Breast epithelium (tissue), 4 donors: ENCODE measurements around the gene NEU2. TPM values are rescaled to one million over a fixed set of nuclear protein-coding genes. Genes with fewer than 3 reads are reported as not detected.

Source experiments
- DNase-seq, 2 donors: peaks; one replicate each; pipeline ENCODE4 v3.0.0-alpha.2; 2019; ENCODE audit warnings: low spot score in 2 of 2
- H3K27ac ChIP-seq, 2 donors: fragments of 200-600 bp; sonication (generic) in 1 of 2; one replicate each; pipeline ENCODE4 v1.5.1; 2016 to 2019; ENCODE audit warnings: mild to moderate bottlenecking in 1 of 2
- H3K27me3 ChIP-seq, 2 donors: fragments of 200-600 bp; sonication (generic) in 1 of 2; one replicate each; pipeline versions ENCODE4 v1.5.1 to v1.6.0; 2017 to 2019; ENCODE audit warnings: control low read depth in 1 of 2, mild to moderate bottlenecking in 1 of 2
- H3K36me3 ChIP-seq: fragments of 200-600 bp; one replicate; pipeline ENCODE4 v1.5.1; 2019
- H3K4me1 ChIP-seq, 2 donors: fragments of 200-600 bp; sonication (generic); one replicate each; pipeline ENCODE4 v1.5.1; 2016 to 2019; ENCODE audit warnings: control low read depth in 1 of 2
- H3K4me3 ChIP-seq, 3 donors: fragments of 200-600 bp; sonication (generic); 1 replicate in 2 of 3; 2 replicates in 1 of 3; pipeline ENCODE4 v1.5.1; 2016 to 2019; ENCODE audit warnings: mild to moderate bottlenecking in 3 of 3, moderate library complexity in 2 of 3
- H3K9me3 ChIP-seq, 2 donors: fragments of 200-600 bp; sonication (generic) in 1 of 2; one replicate each; pipeline ENCODE4 v1.5.1; 2016 to 2019; ENCODE audit warnings: control low read depth in 1 of 2
- POLR2A ChIP-seq: fragments of 450-650 bp; IDR thresholded peaks from one replicate; pipeline ENCODE4 v1.6.1; 2016; ENCODE audit warnings: antibody characterized with exemption, mild to moderate bottlenecking, moderate library complexity
- POLR2AphosphoS5 ChIP-seq, 3 donors: sonication (generic); formaldehyde crosslinking; IDR thresholded peaks; one replicate each; pipeline ENCODE4 v1.6.1; 2017; ENCODE audit warnings: antibody characterized with exemption in 3 of 3
- intact Hi-C: fragments of 100-400 bp; cut with DNase I; formaldehyde crosslinking; loops from one replicate; pipeline ENCODE4 v1.15.1; 2023; ENCODE audit warnings: low total_unique reads
- total RNA-seq, 3 donors: library from RNA; depleted of rRNA; stranded (reverse); fragments of >200 nt; gene quantifications; one replicate each; pipeline ENCODE4 v1.1.0, GENCODE V29; 2016
- TF ChIP-seq, protein P1 (sequence below), 3 donors: fragments of 450-650 bp; IDR thresholded peaks; one replicate each; pipeline ENCODE4 v1.5.1; 2016 to 2017; ENCODE audit warnings: antibody characterized with exemption in 3 of 3, mild to moderate bottlenecking in 3 of 3, moderate library complexity in 3 of 3

NEU2 gene
- total RNA-seq, 3 donors from 2014 or later: not detected

- no peaks in the 10 kb centered on the region for H3K9me3 ChIP-seq
- no peaks in the 10 kb centered on the region for H3K36me3 ChIP-seq
- TF ChIP-seq, protein P1, sequence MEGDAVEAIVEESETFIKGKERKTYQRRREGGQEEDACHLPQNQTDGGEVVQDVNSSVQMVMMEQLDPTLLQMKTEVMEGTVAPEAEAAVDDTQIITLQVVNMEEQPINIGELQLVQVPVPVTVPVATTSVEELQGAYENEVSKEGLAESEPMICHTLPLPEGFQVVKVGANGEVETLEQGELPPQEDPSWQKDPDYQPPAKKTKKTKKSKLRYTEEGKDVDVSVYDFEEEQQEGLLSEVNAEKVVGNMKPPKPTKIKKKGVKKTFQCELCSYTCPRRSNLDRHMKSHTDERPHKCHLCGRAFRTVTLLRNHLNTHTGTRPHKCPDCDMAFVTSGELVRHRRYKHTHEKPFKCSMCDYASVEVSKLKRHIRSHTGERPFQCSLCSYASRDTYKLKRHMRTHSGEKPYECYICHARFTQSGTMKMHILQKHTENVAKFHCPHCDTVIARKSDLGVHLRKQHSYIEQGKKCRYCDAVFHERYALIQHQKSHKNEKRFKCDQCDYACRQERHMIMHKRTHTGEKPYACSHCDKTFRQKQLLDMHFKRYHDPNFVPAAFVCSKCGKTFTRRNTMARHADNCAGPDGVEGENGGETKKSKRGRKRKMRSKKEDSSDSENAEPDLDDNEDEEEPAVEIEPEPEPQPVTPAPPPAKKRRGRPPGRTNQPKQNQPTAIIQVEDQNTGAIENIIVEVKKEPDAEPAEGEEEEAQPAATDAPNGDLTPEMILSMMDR (IDR thresholded peaks at IDR 0.05): no peak
- TF ChIP-seq POLR2A: no peak
- no peak overlapping the region for H3K4me3 ChIP-seq
- no peaks in the 10 kb centered on the region for H3K27me3 ChIP-seq
- no peaks in the 10 kb centered on the region for H3K4me1 ChIP-seq
- no peak overlapping the region for H3K27ac ChIP-seq
- peak in 1 of 2 donors; percentile 9 for DNase-seq
- intact Hi-C loops: no loop called here
Measured at GRCh38 chr2:232999354-232999753, 33.1 kb upstream of the NEU2 start.

GRCh38 chr2:233000886-233001750 is 31.4 kb upstream of the NEU2 start:
- TF ChIP-seq, protein P1 (IDR thresholded peaks at IDR 0.05): no peak
- TF ChIP-seq POLR2AphosphoS5 (IDR thresholded peaks at IDR 0.05) (no peak), POLR2A (no peak)
- peak in 1 of 2 donors; percentile 33 for DNase-seq

GRCh38 chr2:233002829-233003657 is 29.4 kb upstream of the NEU2 start:
- H3K9me3 ChIP-seq: no peaks in the 10 kb centered on the region
- no peaks in the 10 kb centered on the region for H3K4me1 ChIP-seq
- H3K27me3 ChIP-seq: no peaks in the 10 kb centered on the region
- no peak overlapping the region for H3K27ac ChIP-seq
- no peaks in the 10 kb centered on the region for H3K36me3 ChIP-seq
- DNase-seq: peak in 1 of 2 donors; percentile 43
- TF ChIP-seq POLR2A: no peak
- TF ChIP-seq, protein P1 (IDR thresholded peaks at IDR 0.05): no peak
- no peak for TF ChIP-seq POLR2AphosphoS5 (IDR thresholded peaks at IDR 0.05)
- no peak overlapping the region for H3K4me3 ChIP-seq
- intact Hi-C loops: no loop called here

More at GRCh38 chr2:233000886-233001750, 31.4 kb upstream of the NEU2 start:
- H3K4me3 ChIP-seq: no peak overlapping the region
- H3K27ac ChIP-seq: no peak overlapping the region
- H3K9me3 ChIP-seq: no peaks in the 10 kb centered on the region
- intact Hi-C loops: no loop called here
- no peaks in the 10 kb centered on the region for H3K27me3 ChIP-seq
- no peaks in the 10 kb centered on the region for H3K4me1 ChIP-seq
- H3K36me3 ChIP-seq: no peaks in the 10 kb centered on the region

- no peaks in the 10 kb centered on the region for H3K36me3 ChIP-seq
- H3K27me3 ChIP-seq: no peaks in the 10 kb centered on the region
- no peak overlapping the region for H3K27ac ChIP-seq
- TF ChIP-seq, protein P1 (IDR thresholded peaks at IDR 0.05): no peak
- TF ChIP-seq POLR2AphosphoS5 (IDR thresholded peaks at IDR 0.05): no peak
- no peak for TF ChIP-seq POLR2A
- no peak overlapping the region for H3K4me3 ChIP-seq
- H3K4me1 ChIP-seq: no peaks in the 10 kb centered on the region
- no peaks in the 10 kb centered on the region for H3K9me3 ChIP-seq
- DNase-seq: peak in 1 of 2 donors; percentile 43
- intact Hi-C loops: no loop called here
Measured at GRCh38 chr2:233003658-233004555, 28.6 kb upstream of the NEU2 start.
